Measurements from ENCODE around the gene DUSP7.

The DUSP7 gene

DNA sequence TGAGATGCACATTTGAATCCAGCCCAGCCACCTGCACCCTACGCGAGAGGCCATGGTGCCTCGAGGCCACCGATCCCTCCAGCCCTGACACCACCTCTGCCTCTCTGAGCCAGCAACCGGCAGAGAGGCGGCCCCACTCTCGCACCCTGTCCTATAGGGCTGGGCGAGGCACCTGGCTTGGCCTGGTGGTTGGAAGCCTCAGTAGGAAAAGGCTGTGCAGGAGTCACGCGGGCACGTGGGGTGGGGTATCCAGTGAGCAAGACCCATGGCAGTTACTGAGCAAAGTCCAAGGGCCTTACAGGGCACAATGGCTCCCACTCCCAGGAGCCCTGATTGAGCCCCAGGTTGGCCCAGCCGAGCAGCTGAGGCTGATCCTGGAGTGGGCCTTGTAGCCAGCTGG lies 12.4 kb upstream of the DUSP7 start:
- no peak for DNase-seq (ENCODE audit: low read depth, low spot score)

DNA sequence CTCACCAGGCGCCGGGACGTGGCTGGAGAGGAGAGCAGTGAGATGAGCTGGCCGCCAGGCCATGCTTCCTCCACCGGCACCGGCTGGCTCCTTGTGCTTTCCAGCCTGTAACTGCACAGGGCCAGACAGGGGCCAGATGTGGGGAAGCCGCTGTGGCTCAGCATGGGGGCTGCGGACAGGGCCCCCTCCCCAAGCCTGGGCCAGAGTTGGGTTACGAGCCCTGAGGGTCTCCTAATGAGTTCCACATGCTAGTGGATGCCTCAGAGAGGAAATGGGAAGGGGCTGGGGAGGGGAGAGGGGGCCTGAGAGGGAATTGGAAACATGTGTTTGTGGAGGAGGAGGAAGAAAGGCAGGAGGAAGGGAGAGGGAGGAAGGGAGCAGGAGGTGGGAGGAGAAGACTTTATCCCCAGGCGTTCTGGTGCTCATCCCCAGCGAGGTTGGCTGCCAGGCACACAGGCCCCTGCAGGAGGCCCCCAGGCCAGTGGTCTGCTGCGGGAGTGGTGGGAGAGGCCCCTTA lies 11.7 kb upstream of the DUSP7 start:
- no peak for DNase-seq (ENCODE audit: low read depth, low spot score)

DNA sequence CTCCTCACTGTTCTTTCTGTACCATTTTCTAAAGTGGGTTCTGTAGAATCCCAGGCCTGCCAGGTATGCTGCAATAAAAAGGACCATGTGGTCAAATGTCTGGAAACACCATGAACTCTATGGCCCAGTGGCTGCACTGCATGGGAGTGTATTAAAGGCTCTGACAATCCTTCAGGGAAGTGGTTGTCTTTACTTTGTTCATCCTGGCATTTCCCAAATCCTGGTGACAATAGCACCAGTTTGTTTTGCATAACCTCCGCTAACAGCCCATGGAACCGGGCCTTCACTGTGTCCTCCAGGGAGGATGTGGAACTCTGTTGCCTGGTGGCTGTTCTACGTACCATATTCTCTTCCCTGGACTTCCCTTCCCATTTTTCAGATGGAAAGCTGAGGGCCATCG lies 11.2 kb upstream of the DUSP7 start:
- no peak for DNase-seq (ENCODE audit: low read depth, low spot score)

DNA sequence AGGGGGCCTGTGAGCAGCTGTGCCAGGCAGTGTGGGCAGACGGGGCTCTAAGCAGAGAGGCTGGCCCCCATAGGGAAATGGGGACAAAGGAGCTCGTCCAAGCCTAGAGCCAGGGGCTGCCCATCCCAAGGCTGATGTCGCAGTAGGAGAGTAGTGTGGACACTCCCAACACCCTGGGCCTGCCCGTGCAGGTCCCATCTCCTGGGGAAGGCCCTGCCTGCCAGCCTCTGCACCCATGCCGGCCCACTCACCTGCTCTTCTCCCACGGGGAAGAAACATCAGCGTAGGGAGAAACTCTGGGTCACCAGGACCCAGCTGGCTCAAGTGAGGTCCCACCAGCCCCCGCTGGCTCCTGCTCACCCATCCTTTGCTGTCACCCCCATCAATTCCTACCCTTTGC lies 10.7 kb upstream of the DUSP7 start:
- DNase-seq (ENCODE audit: low read depth, low spot score): no peak

DNA sequence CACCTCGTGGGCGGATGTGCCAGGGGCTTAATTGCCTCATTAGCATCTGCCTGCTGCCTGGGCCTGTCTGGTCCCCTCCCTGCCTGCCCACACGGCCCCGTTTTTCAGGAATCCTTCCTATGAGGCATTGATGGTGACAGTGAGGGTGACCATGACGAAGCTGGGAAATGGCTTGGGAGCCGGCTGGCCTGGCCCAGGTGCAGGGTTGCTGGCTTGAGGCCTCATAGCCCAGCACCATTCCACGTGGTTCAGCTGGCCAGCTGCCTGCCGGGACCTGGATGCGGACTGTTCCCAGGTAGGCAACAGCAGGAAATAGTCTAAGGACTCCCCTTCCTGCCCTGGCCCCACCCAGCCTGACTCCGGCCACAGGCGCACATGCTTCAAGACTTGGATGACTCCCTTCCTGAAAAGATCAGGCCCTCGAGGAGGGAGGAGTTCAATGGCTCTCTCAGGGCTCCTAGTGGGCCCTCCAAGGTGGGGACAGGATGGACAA lies 8.9 kb upstream of the DUSP7 start:
- no peak for DNase-seq (ENCODE audit: low read depth, low spot score)

DNA sequence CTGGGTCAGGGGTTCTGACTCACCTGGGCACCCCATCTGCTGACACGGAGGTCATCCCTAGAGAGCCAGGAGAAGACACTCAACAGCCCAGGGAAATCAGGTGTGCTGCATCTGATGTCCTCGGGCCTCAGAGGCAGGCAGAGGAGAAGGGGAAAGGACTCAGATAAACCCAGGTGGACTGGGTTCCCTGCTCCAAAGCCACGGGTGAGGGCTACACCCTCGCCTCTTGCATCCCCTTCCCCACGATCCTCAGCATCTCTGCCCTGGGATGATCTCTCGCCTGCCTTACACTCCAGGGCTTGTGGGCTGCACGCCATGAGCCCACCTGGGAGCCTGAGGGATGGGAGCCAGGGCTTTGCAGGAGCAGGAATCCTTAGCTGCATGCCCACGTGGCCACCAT lies 8.2 kb upstream of the DUSP7 start:
- no peak for DNase-seq (ENCODE audit: low read depth, low spot score)

DNA sequence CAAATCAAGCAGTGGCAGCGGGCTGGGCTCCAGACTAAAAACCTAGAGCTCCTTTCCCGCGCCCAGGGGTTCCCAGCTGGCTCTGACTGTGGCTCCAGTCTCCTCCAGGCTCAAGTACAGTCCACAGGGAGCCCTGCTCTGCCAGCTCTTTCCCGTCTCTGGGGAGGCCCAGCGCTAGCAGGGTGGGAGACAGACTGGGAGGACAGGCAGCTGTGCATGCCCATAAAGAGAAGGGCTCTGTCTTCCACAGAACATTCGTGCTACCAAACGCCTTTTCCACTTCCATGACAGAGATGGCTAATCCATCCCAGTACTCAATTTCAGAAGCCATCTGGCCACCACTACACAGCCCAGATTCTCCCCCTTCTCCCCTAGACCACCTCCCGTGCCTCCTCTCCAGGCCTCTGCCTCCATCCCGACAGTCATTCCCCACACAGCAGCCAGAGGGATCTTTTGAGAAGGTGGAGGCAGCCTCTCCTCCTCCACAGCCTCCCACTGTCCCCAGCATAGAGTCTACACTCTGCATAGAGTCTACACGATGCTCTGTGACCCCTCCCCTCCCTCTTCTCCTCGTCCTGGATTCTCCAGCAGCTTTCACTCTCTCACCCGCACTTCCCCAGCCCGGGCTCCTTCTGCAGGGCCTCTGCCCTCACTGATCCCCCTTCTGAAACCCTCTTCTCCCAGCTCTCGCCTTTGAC lies 6.8 kb upstream of the DUSP7 start:
- no peak for DNase-seq (ENCODE audit: low read depth, low spot score)

DNA sequence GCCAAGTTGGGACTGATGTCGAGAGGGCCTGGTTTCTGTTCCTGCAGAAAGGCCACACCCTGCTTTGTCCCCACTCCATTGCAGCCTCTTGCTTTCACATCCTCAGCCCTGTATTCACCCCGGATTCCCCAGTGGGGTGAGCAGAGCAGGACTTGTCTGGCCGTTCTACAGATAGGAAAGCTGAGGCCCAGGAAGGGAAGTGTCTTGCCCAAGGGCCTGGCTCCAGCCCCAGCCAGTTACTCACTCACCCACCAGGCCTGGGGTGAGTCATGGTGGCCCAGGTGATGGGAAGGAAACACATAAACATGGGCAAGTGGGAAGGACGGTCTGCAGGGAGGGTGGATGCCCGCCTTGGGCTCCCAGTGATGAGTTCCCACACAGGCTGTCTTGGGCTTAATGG lies 6.1 kb upstream of the DUSP7 start:
- no peak for DNase-seq (ENCODE audit: low read depth, low spot score)

DNA sequence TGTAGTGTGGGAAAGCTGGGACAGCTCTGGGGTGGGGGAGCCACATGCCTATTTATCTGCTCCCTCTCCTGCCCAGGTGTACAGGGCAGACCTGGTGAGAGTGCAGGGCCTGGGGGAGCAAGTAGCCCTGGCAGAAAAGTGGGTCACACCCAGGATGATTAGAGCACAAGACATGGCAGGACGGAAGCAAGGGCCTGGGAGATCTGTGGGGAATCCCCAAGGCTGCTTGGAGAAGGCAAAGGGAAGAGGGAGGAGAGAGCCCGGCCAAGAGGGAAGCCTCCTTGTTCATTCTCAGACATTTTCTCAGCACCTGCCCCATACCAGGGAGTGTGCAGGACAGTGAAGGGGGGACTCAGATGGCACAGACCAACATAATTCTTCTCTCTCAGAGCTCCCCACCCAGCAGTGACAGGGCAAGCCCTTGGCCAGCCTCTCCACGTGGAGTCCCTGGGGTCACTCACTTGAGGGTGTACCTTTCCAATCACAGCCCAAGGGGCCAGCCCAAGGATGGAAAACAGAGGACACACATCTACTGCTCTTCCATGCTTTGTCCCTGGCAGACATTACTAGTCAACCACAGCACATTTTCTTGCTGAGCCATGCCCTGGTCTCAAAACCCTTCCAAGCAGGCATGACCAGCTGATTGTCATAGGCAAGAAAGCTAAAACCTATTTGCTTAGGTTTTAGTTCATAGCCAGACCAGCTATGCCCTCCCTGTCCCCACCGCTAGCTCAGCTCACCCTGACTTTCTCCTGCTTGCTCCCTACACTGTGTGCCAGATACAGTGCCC lies 4.9 kb upstream of the DUSP7 start:
- DNase-seq (ENCODE audit: low read depth, low spot score): no peak

DNA sequence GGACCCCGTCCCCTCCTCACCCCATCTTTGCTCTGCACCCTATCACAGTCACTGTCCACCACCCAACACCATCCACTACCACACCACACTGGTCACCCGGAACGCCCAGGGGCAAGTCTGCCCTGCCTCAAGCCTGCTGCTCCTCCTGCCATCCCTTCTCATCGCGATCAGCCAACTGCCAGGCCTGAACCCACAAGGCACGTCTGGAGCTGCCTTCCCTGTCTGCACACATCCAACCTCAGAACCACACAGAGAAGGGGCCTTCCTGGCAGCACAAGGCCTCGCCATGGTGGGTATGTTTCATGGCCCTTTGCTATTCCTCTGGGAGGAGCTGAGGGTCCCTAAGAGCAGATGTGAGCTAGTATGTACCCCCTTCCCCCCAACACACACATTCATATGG lies 3.4 kb upstream of the DUSP7 start:
- no peak for DNase-seq (ENCODE audit: low read depth, low spot score)

DNA sequence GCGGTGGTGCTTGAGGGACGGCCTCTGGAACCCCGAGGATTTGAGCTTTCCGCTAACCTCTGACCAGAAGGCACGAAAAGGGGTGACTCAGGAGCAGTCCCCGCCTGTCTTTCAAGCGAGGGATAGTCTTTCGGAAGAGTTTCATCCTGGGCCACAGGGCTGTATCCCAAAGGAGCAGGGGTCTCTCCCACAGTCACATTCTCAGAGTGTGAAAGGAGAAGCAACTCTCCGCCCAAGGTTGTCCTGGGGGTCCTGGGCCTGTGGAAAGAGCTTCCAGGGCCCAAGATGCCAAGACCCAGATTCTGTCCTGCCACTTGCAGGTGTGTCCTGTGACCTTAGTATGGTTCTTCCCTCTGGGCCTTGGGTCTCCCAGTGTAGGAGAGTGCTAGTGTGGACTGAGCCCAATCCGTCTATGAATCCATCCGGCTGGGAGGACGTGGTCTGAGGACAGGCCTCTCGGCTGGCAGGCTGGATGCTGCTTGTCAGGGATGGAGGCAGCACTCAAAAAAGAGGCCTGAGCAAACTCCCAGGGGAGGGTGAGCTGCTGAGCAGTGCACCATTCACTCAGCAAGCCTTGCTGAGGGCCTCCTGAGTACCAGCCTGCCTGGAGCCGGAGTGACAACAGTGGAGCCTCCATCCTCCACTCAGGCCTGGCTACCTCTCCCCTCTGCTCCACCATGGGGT lies 1.6 kb upstream of the DUSP7 start:
- no peak for DNase-seq (ENCODE audit: low read depth, low spot score)

DNA sequence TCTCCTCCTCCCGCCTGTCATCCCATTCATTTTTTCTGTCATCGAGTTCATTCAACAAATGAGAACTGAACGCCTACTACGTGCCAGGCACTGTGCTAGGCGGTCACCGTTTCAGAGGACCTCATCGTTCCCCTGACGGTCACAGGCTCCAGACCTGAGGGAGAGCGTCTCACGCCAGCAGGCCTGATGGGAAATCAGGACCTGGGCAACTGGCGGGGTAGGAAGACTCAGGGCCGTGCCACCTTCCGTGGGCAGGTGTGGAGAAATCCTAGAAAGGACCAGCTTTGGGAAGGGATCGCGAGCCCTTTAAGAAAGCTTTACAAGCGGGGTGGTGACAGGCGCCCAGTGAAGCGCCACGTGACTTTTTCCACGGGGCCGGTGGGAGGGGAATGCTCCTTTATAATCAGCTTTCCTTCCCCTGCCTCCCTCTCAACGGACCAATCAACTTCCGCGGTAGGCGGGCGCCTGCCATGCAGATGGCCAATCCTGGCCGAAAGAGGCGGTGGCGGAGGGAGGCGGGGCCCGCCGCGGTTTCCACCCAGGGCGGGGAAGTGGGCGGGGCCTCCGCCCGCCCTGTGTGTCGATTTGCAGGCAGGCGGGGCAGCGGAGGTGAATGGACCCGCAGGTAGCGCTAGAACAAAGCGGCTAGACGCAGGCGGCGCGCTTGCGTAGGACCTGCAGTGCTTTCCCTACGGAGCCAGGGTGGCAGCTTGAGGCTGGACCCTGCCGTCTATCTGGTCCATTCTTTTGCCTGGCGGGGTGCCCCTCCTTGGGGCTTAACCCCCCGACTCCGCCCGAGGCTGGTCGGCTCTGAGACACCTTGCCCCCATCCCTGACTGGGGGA lies 819 bp upstream of the DUSP7 start:
- peak; percentile 99 for DNase-seq (ENCODE audit: low read depth, low spot score)

DNA sequence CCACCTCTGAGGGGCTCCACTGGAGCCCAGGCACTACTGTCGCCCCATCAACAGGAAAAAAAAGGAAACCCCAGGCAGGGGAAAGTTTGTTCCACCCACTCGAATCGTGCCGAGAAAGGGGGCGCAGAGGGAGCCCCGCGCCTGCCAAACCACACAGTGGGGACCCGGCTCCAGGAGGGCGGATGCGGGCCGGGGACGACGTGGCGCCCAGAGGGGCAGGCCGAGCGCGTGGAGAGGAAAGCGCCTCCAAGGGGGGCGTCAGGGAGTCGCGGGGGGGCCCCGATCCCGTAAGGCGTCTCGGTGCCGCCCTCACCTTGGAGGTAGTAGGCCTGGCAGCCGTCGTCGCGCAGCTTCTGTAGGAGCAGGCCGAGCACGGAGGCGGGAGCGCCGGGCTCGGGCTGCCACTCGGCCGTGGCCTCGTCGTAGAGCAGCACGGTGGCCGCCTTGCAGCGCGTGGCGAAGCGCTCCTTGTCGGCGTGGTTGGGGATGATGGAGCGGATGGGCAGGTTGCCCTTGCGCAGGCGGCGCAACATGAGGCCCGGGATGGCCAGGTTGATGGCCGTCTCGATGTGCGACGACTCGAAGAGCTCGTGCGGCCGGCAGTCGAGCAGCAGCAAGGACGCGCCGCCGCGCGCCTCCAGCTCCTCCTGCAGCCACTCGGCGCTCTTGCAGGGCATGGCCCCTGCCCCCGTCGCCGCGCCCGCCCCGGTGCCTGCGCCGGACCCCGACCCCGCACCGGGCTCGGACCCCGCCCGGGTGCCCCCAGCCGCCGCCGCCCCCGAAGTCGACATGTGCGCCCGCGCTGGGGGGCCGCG lies 627 bp downstream of the DUSP7 start:
- DNase-seq (ENCODE audit: low read depth, low spot score): peak; percentile 16

DNA sequence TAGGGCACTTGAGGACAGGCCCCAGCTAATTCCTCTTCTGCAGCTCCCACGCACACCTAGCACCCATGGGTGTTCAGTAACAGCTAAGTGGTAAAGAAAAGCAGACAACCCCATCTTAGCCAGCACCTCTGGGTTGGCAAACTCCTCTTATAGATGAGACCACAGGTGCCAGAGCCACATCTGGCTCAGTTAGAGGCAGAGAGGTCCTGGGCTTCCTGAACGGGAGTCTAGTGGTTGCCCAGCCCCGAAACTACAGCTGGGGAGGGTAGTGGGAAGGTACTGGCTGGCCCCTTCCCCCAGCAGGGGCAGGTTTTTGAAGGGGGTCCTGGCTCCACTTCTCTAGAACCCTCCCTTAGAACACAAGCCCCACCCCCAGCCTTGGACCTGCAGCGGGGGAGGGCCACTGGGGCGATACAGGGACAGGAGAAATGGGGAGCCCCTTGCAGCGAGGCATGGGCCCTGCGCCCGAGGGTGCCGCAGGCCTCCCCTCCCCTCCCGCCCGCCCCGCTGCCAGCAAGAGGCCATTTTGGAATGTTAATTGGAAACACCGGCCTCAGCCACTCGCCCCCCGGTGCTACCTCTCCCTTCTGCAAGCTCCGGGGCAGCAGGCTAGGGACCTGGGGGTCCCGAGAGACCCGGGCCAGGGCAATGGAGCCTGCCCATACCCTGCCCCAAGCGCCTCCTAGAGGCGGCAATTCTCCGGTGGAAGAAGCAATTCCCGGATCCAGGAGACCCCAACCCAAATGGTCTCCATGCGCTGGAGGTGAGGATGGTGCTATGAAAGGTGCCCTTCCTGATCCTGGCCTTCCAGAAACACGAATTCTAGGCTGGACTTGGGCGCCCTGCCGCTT lies 1.5 kb downstream of the DUSP7 start:
- DNase-seq (ENCODE audit: low read depth, low spot score): no peak

DNA sequence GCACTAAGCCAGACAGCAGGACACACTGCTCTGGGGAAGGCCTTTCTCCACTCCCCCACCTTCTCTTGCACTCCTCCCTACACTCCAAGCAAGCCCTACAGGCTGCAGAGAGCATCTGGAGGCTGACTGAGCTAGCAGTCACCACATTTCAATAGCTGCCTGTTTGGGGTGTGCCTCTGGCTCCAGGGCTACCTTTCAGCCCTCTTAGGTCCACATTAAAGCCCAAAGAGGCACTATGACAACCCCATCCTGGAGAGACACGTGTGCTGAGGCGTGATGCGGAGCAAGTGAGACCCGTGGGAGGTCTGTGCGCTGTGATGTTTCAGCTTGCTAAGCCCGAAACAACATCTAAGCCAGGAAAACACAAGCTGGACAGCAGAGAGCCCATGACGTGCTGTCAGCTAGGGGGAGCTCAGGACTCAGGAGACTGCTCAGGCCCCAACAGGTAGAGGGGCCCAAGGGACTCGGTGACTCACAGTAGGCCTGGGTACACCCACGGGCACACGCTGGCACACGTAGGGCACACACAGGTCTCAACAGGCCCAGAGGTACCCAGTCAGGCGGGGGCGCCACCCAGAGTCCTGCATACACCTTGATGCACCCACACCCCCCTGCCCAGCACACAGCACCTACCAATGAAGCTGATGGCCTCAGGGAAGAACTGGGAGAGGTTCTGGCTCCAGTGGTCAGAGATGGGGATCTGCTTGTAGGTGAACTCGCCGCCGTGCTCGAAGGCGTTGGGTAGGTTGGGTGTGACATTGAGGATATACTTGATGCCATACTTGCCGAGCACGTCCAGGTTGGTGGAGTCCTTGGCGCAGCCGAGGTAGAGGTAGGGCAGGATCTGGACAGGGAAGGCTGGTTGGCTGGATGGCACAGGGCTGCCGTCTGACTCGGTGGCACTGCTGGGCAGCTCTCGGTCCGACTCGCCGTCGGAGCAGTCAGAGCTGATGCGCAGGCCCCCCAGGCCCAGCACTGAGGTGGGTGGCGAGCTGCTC lies 2.8 kb downstream of the DUSP7 start:
- no peak for DNase-seq (ENCODE audit: low read depth, low spot score)

DNA sequence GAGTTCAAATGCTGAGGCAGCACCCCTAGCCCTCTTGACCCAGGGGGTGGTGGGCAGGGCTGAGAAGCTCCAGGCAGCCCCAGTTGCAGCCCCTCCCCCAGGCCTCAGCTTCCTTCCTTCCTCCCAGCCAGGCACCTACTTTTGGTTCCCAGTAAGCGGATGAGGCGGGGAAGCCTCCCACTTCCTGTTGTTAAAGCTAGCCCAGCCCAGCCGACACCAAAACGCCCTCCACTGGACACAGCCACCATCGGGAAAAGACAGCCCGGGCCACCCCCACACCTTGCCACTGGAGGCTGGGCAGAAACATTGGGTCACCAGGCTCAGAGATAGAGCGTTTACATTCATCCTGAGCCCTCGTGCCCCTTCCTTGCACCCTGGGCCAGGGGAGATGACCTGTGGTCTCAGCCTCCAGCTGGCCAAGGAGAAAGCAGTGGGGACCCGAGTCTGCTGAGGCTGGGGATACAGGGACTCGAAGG lies 3.5 kb downstream of the DUSP7 start:
- DNase-seq (ENCODE audit: low read depth, low spot score): no peak

DNA sequence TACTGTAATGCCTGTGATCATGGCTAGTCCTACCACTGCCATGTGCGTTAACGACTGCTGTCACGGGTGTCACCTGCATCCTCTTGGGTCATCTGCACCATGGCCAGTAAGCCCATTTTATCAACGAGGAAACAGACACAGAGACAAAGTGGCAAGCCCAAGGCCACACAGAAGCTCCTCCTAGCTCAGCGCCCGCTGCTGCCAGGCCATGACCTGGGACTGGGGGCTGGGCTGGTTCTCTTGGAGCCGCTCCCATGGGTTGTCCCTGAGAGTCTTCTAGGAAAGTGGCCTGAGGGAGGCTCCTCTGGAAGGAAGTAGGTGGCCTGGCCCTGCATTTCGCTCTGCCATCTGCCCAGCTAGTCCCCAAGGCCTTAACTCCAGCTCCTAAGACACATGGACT lies 4.9 kb downstream of the DUSP7 start:
- DNase-seq (ENCODE audit: low read depth, low spot score): no peak

DNA sequence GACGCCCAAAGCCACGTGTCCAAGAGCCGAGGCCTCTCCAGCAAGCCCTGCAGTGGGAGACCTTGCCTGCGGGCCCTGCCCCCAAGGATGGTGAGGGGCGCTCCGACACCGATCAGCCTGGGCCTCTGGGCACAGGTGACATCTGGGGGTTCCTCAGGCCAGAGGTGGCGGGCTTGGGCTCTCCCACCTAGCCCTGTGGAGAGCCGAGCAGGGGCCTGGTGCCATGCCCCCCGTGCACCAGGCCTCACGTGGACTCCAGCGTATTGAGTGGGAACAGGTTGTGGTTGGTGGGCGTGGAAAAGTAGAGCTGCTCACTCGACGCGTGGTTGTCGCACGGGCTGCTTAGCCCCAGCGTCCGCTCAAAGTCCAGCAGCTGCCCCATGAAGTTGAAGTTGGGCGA lies 5.8 kb downstream of the DUSP7 start:
- DNase-seq (ENCODE audit: low read depth, low spot score): no peak
